ENCODE measurements around the gene ZNF90.
"Not testable (repeated sequence)": the region's sequence is repeated elsewhere in the genome, so short reads cannot be mapped to it uniquely, and the experiment has no call there.

The ZNF90 gene

DNA sequence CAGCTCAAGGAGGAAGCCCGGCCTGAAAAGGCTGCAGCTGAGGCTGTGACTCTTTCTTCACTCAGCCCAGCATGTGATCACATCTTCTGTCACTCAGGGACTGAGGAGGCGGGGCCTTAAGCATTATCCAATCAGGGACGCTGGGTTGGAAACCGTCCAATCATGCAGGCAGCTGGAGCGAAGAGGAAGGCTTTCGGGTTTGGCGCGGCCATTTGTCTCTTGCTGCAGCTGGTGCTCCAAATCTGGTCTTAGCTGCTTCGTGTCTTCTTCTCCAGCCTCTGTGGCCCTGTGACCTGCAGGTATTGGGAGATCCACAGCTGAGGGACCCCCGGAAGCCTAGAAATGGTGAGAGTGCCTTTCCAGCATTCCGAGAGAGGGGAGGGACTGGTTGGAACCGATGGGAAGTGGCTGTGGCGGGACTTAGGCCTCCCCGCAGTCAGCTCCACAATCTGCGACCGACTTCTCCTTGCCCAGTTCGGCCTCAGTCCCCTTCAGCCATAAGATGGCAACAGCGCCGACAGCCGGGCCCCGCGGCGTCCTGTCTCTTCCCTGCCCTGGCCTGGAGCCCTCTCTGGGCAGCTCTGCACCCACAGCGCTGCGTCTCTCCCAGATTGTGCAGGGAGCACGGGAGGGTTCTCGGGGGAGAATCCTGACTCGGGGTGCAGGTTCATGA lies at the start of gene ZNF90:
ZNF90 (plus strand) TSS at position 210 of the 673 bp plus-strand sequence; CDS start at position 343, 133 bp downstream.
- FAIRE-seq = peak; percentile 87
- peak; percentile 78 for DNase-seq (ENCODE audit: insufficient read length, low spot score)

GRCh38 chr19:20028611-20029010 lies 49.2 kb upstream of the ZNF90 start:
- FAIRE-seq = no peak
- TF ChIP-seq, protein P1, sequence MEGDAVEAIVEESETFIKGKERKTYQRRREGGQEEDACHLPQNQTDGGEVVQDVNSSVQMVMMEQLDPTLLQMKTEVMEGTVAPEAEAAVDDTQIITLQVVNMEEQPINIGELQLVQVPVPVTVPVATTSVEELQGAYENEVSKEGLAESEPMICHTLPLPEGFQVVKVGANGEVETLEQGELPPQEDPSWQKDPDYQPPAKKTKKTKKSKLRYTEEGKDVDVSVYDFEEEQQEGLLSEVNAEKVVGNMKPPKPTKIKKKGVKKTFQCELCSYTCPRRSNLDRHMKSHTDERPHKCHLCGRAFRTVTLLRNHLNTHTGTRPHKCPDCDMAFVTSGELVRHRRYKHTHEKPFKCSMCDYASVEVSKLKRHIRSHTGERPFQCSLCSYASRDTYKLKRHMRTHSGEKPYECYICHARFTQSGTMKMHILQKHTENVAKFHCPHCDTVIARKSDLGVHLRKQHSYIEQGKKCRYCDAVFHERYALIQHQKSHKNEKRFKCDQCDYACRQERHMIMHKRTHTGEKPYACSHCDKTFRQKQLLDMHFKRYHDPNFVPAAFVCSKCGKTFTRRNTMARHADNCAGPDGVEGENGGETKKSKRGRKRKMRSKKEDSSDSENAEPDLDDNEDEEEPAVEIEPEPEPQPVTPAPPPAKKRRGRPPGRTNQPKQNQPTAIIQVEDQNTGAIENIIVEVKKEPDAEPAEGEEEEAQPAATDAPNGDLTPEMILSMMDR (IDR thresholded peaks at IDR 0.05; ENCODE audit: insufficient read depth, missing control alignments) = no peak
- no peak for DNase-seq (ENCODE audit: insufficient read length, low spot score)

More for the DNA sequence above, at the start of gene ZNF90:
- TF ChIP-seq, protein P1 (IDR thresholded peaks at IDR 0.05; ENCODE audit: insufficient read depth, missing control alignments) = no peak

GRCh38 chr19:20035935-20036334 lies 41.9 kb upstream of the ZNF90 start:
- FAIRE-seq (no peak), DNase-seq (ENCODE audit: insufficient read length, low spot score) (no peak)
- TF ChIP-seq, protein P1 (IDR thresholded peaks at IDR 0.05; ENCODE audit: insufficient read depth, missing control alignments) = no peak

- FAIRE-seq (no peak), DNase-seq (ENCODE audit: insufficient read length, low spot score) (no peak)
- TF ChIP-seq, protein P1 (IDR thresholded peaks at IDR 0.05; ENCODE audit: insufficient read depth, missing control alignments) = no peak
These were observed 39.2 kb upstream of the ZNF90 start for GRCh38 chr19:20038358-20039202.

GRCh38 chr19:20039203-20039723 lies 38.5 kb upstream of the ZNF90 start, which contains the start of gene ZNF682:
ZNF682 (minus strand) TSS chr19:20039505; CDS start chr19:20039345, 160 bp downstream.
- TF ChIP-seq, protein P1 (IDR thresholded peaks at IDR 0.05; ENCODE audit: insufficient read depth, missing control alignments) = no peak
- peak; percentile 87 for DNase-seq (ENCODE audit: insufficient read length, low spot score)
- peak; percentile 64 for FAIRE-seq

DNA sequence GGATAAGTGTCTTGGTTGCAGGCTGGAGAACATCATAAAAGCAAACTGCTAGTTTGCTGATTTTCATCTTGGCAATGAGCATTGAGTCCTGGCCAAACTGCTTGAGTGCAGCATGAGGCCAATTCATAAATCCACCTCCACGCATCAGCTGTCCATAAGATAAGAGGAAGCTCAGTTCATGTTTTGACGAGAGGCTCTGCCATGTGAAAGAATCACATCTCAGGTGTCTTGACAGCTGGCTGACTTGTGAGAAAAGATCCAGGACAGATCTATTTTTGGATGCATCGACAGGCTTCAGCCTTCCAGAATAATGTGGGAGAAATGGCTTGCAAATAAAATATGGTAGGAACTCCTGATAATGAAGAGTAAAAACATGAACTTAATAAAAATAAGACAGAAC lies 33.1 kb upstream of the ZNF90 start:
- DNase-seq (ENCODE audit: insufficient read length, low spot score) (no peak), FAIRE-seq (no peak)
- TF ChIP-seq, protein P1 (IDR thresholded peaks at IDR 0.05; ENCODE audit: insufficient read depth, missing control alignments) = no peak

- FAIRE-seq; DNase-seq (ENCODE audit: insufficient read length, low spot score): not testable (repeated sequence)
These were observed 32.1 kb upstream of the ZNF90 start for GRCh38 chr19:20045742-20046141.

Data from D721Med (cell line).